ENCODE measurements around the gene FAM117B.
"Not testable (repeated sequence)": the region's sequence is repeated elsewhere in the genome, so short reads cannot be mapped to it uniquely, and the experiment has no call there.

FAM117B gene

DNA sequence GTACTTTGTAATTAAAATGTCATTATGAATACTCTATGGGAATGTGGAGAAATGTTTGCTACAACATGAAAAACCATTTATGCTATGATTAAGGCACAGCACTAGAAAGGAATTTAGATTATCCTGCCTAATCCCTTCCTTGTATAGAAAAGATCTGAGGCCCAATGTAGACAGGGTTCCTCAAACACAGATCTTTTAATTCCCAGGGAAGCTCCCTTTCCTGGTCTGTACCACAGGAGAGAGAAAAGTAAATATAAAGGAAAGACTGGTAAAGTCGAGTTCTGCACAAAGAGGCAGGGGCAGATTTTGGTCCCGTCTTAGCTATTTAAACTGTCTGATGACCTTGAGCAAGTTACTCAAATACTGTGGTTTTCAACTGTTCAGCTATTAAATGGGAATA is 152.1 kb downstream of the FAM117B start:
- no peak for DNase-seq (ENCODE audit: extremely low read depth, low read depth)
- no peak for TF ChIP-seq CTCF (IDR thresholded peaks at IDR 0.05; ENCODE audit: low read depth, low read length)

- no peak for TF ChIP-seq CTCF (IDR thresholded peaks at IDR 0.05; ENCODE audit: low read depth, low read length)
- no peak for DNase-seq (ENCODE audit: extremely low read depth, low read depth)
Observed at GRCh38 chr2:202790676-202791075, 155.9 kb downstream of the FAM117B start.

- no peak for DNase-seq (ENCODE audit: extremely low read depth, low read depth)
- TF ChIP-seq CTCF (IDR thresholded peaks at IDR 0.05; ENCODE audit: low read depth, low read length), result no peak
Observed at GRCh38 chr2:202797944-202798343, 163.2 kb downstream of the FAM117B start.

- not testable (repeated sequence) for DNase-seq (ENCODE audit: extremely low read depth, low read depth)
Observed at GRCh38 chr2:202805911-202806310, 171.1 kb downstream of the FAM117B start.

GRCh38 chr2:202807431-202808138 is 172.8 kb downstream of the FAM117B start:
- peak; percentile 60 for DNase-seq (ENCODE audit: extremely low read depth, low read depth)

DNA sequence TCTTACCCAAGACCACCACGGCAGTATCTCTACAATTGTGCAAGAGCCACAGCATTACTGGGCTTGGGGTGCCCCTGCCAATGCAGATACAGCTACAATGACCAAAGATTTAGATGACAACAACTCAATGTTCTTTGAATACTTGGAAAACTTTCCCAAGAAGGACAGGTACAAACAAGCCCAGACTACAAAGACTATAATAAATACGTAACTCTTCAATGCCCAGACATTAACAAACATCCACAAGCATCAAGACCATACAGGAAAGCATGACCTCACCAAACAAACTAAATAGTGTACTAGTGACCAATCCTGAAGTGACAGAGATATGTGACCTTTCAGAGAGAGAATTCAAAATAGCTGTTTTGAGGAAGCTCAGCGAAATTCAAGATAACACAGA is 174.0 kb downstream of the FAM117B start:
- DNase-seq (ENCODE audit: extremely low read depth, low read depth), result no peak
- no peak for TF ChIP-seq CTCF (IDR thresholded peaks at IDR 0.05; ENCODE audit: low read depth, low read length)

GRCh38 chr2:202813387-202813786 is 178.6 kb downstream of the FAM117B start:
- no peak for DNase-seq (ENCODE audit: extremely low read depth, low read depth)
- TF ChIP-seq CTCF (IDR thresholded peaks at IDR 0.05; ENCODE audit: low read depth, low read length), result no peak

DNA sequence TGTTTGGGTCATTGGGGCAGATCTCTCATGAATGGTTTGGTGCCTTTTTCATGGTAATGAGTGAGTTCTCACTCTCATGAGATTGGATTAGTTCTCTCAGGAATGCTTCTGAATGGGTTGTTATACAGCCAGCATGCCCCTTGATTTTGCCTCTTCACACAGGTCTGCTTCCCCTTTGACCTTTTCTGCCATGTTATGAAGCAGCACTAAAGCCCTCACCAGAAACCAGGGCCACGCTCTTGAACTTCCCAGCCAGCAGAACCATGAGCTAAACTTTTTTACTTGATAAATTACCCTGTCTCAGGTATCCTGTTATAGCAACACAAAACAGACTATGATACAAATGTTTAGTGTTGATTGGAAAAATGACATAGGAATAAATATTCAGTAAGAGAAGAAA is 179.5 kb downstream of the FAM117B start:
- DNase-seq (ENCODE audit: extremely low read depth, low read depth), result no peak
- no peak for TF ChIP-seq CTCF (IDR thresholded peaks at IDR 0.05; ENCODE audit: low read depth, low read length)

Measured in AG09319 (cell line).